Keratinocyte (primary cell): ENCODE data around the gene SCNN1B. TPM values are rescaled to one million over a fixed set of nuclear protein-coding genes. Genes with fewer than 3 reads are reported as not detected.

Experiments
- DNase-seq: peaks from one replicate; pipeline ENCODE4 v3.0.0-alpha.2; 2011; ENCODE audit warnings: low read depth, missing footprints, low spot score
- FAIRE-seq: peaks from 2 replicates; lab custom pipeline; 2011; peaks lifted over from hg19 to GRCh38; lab: Jason Lieb, UNC
- H2AFZ ChIP-seq: 2 replicates; pipeline ENCODE4 v1.6.0; 2012; ENCODE audit warnings: low read length, control low read depth, inconsistent platforms; ENCODE audit not compliant: control insufficient read depth
- H3K27ac ChIP-seq: 2 replicates; pipeline ENCODE4 v1.5.1; 2011; ENCODE audit warnings: low read length; ENCODE audit not compliant: control insufficient read depth, insufficient read depth
- H3K27me3 ChIP-seq: 3 replicates; pipeline ENCODE4 v1.6.0; 2011; ENCODE audit warnings: low read length; ENCODE audit not compliant: control insufficient read depth, insufficient read depth; ENCODE audit errors: extremely low read depth
- H3K36me3 ChIP-seq, 2 experiments: 2 replicates in 1 of 2; 3 replicates in 1 of 2; pipeline ENCODE4 v1.5.1; 2011; ENCODE audit warnings: low read length in 2 of 2, mild to moderate bottlenecking in 1 of 2; ENCODE audit not compliant: control insufficient read depth in 2 of 2, insufficient read depth in 2 of 2; ENCODE audit errors: extremely low read depth in 1 of 2
- H3K4me1 ChIP-seq: 3 replicates; pipeline ENCODE4 v1.5.1; 2011; ENCODE audit warnings: low read length; ENCODE audit not compliant: control insufficient read depth, insufficient read depth; ENCODE audit errors: extremely low read depth
- H3K4me2 ChIP-seq: 3 replicates; pipeline ENCODE4 v1.6.0; 2011; ENCODE audit warnings: low read depth, low read length; ENCODE audit not compliant: control insufficient read depth, insufficient read depth; ENCODE audit errors: extremely low read depth
- H3K4me3 ChIP-seq, 3 experiments: fragments of 200-600 bp in 1 of 3; sonication (generic) in 1 of 3; 2 replicates in 2 of 3; 3 replicates in 1 of 3; pipeline ENCODE4 v1.5.1; 2011 to 2016; ENCODE audit warnings: low read length in 3 of 3, mild to moderate bottlenecking in 3 of 3, control low read depth in 2 of 3, inconsistent platforms in 1 of 3, low read depth in 1 of 3, mixed read lengths in 1 of 3, mixed run types in 1 of 3, moderate library complexity in 1 of 3; ENCODE audit not compliant: control insufficient read depth in 2 of 3, insufficient read depth in 2 of 3; ENCODE audit errors: extremely low read depth in 1 of 3
- H3K79me2 ChIP-seq: 2 replicates; pipeline ENCODE4 v1.6.0; 2012; ENCODE audit warnings: low read length; ENCODE audit not compliant: control insufficient read depth, insufficient read depth
- H3K9ac ChIP-seq: 3 replicates; pipeline ENCODE4 v1.6.0; 2011; ENCODE audit warnings: low read length; ENCODE audit not compliant: control insufficient read depth, insufficient read depth; ENCODE audit errors: extremely low read depth
- H3K9me1 ChIP-seq: 3 replicates; pipeline ENCODE4 v1.6.0; 2011; ENCODE audit warnings: low read length; ENCODE audit not compliant: control insufficient read depth, insufficient read depth; ENCODE audit errors: extremely low read depth
- H3K9me3 ChIP-seq: 2 replicates; pipeline ENCODE4 v1.5.1; 2012; ENCODE audit warnings: low read depth, low read length; ENCODE audit not compliant: control insufficient read depth
- H4K20me1 ChIP-seq: 3 replicates; pipeline ENCODE4 v1.6.0; 2011; ENCODE audit warnings: low read length; ENCODE audit not compliant: control insufficient read depth, insufficient read depth; ENCODE audit errors: extremely low read depth
- EZH2 ChIP-seq: IDR thresholded peaks from one replicate; pipeline ENCODE4 v1.6.1; 2012; ENCODE audit warnings: inconsistent platforms, mild to moderate bottlenecking, low read length, moderate library complexity
- dilution Hi-C: fragments of 300-500 bp; cut with MboI; formaldehyde crosslinking; loops from one replicate; pipeline ENCODE4 v1.7.0; 2020; ENCODE audit warnings: low sequenced_read_pairs; ENCODE audit not compliant: extremely low pct_ligation_motif_present
- polyA plus RNA-seq, 5 experiments: library from polyadenylated mRNA; depleted of rRNA in 3 of 5; stranded (reverse) in 3 of 5; stranded (forward) in 1 of 5; unstranded in 1 of 5; fragments of >200 nt; gene quantifications; 1 replicate in 1 of 5; 2 replicates in 3 of 5; 3 replicates in 1 of 5; pipeline versions ENCODE4 v1.2.1 to v1.2.3, GENCODE V29; 2011 to 2012; ENCODE audit warnings: missing spikeins in 2 of 5, low read depth in 1 of 5, low replicate concordance in 1 of 5
- TF ChIP-seq, protein P1 (sequence below), 3 experiments: IDR thresholded peaks in 1 of 3; conservative IDR thresholded peaks in 1 of 3; optimal IDR thresholded peaks in 1 of 3; 2 replicates in 2 of 3; 3 replicates in 1 of 3; pipeline versions ENCODE3 to v1.5.1; 2011; ENCODE audit warnings: low read length in 3 of 3, mild to moderate bottlenecking in 3 of 3, moderate library complexity in 2 of 3, control low read depth in 1 of 3, inconsistent platforms in 1 of 3; ENCODE audit not compliant: insufficient read depth in 2 of 3; ENCODE audit errors: extremely low read depth in 1 of 3

SCNN1B gene
- polyA plus RNA-seq, 1 donor (not counting 4 experiments of a cell fraction or from before 2014, with no cell fraction given) = 0.92 TPM

DNA sequence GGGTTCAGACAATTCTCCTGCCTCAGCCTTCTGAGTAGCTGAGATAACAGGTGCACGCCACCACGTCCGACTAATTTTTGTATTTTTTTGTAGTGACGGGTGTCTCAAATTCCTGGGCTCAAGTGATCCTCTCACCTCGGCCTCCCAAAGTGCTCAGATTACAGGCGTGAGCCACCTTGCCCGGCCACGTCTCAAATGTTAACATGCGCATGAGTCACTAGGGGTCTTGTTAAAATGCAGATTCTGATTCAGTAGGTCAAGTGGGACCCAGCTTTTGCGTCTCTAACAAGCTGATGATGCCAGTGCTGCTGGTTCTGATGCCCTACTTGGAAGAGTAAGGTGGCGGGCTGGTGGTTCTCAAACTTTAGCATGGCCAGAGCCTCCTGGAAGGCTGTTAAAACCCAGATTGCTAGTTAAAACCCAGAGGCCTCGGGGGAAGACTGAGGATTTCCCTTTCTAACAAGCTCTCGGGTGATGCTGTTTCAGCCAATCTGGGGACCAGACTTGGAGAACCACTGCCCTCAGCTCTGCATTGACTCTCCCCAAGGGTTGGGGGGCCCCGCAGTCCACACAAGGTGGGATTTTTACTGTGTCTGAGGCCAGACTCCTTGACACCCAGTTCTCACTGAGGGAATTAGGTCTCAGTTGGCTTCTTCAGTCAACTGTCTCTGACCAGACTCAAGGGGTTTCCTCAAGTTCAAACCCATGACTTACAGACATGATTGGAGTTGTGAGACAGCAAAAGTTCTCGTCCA, 17.9 kb downstream of the SCNN1B start:
- Histone ChIP-seq H3K36me3 (no peaks in the 10 kb centered on the region), H3K9ac (no peak overlapping the region)

DNA sequence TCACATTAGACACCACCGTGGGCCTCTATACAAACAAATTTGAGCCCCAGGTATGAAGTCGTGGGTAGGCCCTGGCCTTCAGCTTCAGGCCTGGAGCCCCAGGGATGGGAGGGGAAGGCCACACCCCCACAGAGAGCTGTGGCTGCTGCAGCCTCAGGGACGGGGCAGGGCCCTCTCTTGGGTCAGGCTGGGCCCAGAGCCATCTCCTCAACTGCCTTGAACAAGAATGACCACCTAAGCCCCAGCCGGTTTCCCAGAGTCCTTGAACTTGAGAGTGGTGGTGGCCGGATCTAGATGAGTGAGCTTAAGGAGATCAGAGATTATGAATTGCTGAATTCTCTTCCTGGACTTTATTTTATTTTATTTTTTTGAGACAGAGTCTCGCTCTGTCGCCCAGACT, 18.6 kb downstream of the SCNN1B start:
- no peak for FAIRE-seq
- H3K4me3 ChIP-seq = no peak overlapping the region
- H3K9me1 ChIP-seq = no peaks in the 10 kb centered on the region
- H3K36me3 ChIP-seq = no peaks in the 10 kb centered on the region
- no peaks in the 10 kb centered on the region for H3K4me1 ChIP-seq
- dilution Hi-C loops = no loop called here
- H3K9ac ChIP-seq = no peak overlapping the region
- H3K9me3 ChIP-seq = peaks cover 7% of the 10 kb centered on the region
- no peaks in the 10 kb centered on the region for H4K20me1 ChIP-seq
- TF ChIP-seq, protein P1, sequence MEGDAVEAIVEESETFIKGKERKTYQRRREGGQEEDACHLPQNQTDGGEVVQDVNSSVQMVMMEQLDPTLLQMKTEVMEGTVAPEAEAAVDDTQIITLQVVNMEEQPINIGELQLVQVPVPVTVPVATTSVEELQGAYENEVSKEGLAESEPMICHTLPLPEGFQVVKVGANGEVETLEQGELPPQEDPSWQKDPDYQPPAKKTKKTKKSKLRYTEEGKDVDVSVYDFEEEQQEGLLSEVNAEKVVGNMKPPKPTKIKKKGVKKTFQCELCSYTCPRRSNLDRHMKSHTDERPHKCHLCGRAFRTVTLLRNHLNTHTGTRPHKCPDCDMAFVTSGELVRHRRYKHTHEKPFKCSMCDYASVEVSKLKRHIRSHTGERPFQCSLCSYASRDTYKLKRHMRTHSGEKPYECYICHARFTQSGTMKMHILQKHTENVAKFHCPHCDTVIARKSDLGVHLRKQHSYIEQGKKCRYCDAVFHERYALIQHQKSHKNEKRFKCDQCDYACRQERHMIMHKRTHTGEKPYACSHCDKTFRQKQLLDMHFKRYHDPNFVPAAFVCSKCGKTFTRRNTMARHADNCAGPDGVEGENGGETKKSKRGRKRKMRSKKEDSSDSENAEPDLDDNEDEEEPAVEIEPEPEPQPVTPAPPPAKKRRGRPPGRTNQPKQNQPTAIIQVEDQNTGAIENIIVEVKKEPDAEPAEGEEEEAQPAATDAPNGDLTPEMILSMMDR (optimal IDR thresholded peaks at IDR 0.05 in 1 of 3, IDR thresholded peaks at IDR 0.05 in 1 of 3, conservative IDR thresholded peaks at IDR 0.05 in 1 of 3; ENCODE audit: extremely low read depth in 1 of 3, insufficient read depth in 2 of 3, low read length in 3 of 3) = no peak
- TF ChIP-seq EZH2 = no peak
- DNase-seq = no peak
- H3K27me3 ChIP-seq = no peaks in the 10 kb centered on the region
- H3K27ac ChIP-seq = no peak overlapping the region
- H3K79me2 ChIP-seq = no peaks in the 10 kb centered on the region
- H2AFZ ChIP-seq = no peak overlapping the region
- H3K4me2 ChIP-seq = no peak overlapping the region

More for the DNA sequence above, 17.9 kb downstream of the SCNN1B start:
- H3K4me1 ChIP-seq = no peaks in the 10 kb centered on the region
- no peak overlapping the region for H3K4me2 ChIP-seq
- no peaks in the 10 kb centered on the region for H3K9me1 ChIP-seq
- no peak overlapping the region for H3K4me3 ChIP-seq
- no peak overlapping the region for H2AFZ ChIP-seq
- no peak for TF ChIP-seq EZH2
- TF ChIP-seq, protein P1 (optimal IDR thresholded peaks at IDR 0.05 in 1 of 3, IDR thresholded peaks at IDR 0.05 in 1 of 3, conservative IDR thresholded peaks at IDR 0.05 in 1 of 3; ENCODE audit: extremely low read depth in 1 of 3, insufficient read depth in 2 of 3, low read length in 3 of 3) = no peak
- DNase-seq = no peak
- H3K79me2 ChIP-seq = no peaks in the 10 kb centered on the region
- no peaks in the 10 kb centered on the region for H4K20me1 ChIP-seq
- dilution Hi-C loops = no loop called here
- H3K27me3 ChIP-seq = no peaks in the 10 kb centered on the region
- peaks cover 7% of the 10 kb centered on the region for H3K9me3 ChIP-seq
- H3K27ac ChIP-seq = no peak overlapping the region
- FAIRE-seq = no peak
